Fibroblast of peridontal ligament (primary cell): ENCODE data around the gene SCAANT1.
A peak's percentile ranks its signal among the peaks of the same experiment; 100 is the strongest.

Source experiments
- DNase-seq: peaks from one replicate; pipeline ENCODE4 v3.0.0-alpha.2; 2010; ENCODE audit errors: extremely low read depth

The SCAANT1 gene

GRCh38 chr3:63911873-63912767 lies at the start of gene SCAANT1:
TSS of gene SCAANT1 (minus strand) at chr3:63912383.
- DNase-seq = peak; percentile 85

- DNase-seq = peak; percentile 51
Observed at GRCh38 chr3:63961891-63962290, 49.7 kb upstream of the SCAANT1 start.

GRCh38 chr3:63960048-63960711 lies 48.0 kb upstream of the SCAANT1 start:
- DNase-seq = peak; percentile 82

- no peak for DNase-seq
Observed at GRCh38 chr3:63959146-63959545, 47.0 kb upstream of the SCAANT1 start.

- no peak for DNase-seq
Observed at GRCh38 chr3:63955830-63956545, 43.8 kb upstream of the SCAANT1 start.

GRCh38 chr3:63955036-63955650 lies 43.0 kb upstream of the SCAANT1 start:
- no peak for DNase-seq

- DNase-seq = no peak
Observed at GRCh38 chr3:63954182-63954581, 42.0 kb upstream of the SCAANT1 start.

- no peak for DNase-seq
Observed at GRCh38 chr3:63952248-63952594, 40.0 kb upstream of the SCAANT1 start.

- no peak for DNase-seq
Observed at GRCh38 chr3:63951492-63952247, 39.5 kb upstream of the SCAANT1 start.

- no peak for DNase-seq
Observed at GRCh38 chr3:63950698-63951097, 38.5 kb upstream of the SCAANT1 start.

GRCh38 chr3:63949005-63949404 lies 36.8 kb upstream of the SCAANT1 start:
- DNase-seq = peak; percentile 74

- no peak for DNase-seq
Observed at GRCh38 chr3:63947594-63947993, 35.4 kb upstream of the SCAANT1 start.

- no peak for DNase-seq
Observed at GRCh38 chr3:63946753-63947152, 34.6 kb upstream of the SCAANT1 start.

GRCh38 chr3:63945558-63946096 lies 33.4 kb upstream of the SCAANT1 start:
- no peak for DNase-seq

- no peak for DNase-seq
Observed at GRCh38 chr3:63943678-63944077, 31.5 kb upstream of the SCAANT1 start.

GRCh38 chr3:63942528-63942927 lies 30.3 kb upstream of the SCAANT1 start:
- DNase-seq = no peak

GRCh38 chr3:63940389-63940757 lies 28.2 kb upstream of the SCAANT1 start:
- peak; percentile 29 for DNase-seq

GRCh38 chr3:63937661-63938651 lies 25.8 kb upstream of the SCAANT1 start:
- no peak for DNase-seq

GRCh38 chr3:63936925-63937324 lies 24.7 kb upstream of the SCAANT1 start:
- DNase-seq = no peak
